Measurements from ENCODE around the gene NPHS1. TPM values are rescaled to one million over a fixed set of nuclear protein-coding genes. Genes with fewer than 3 reads are reported as not detected.
"Not testable (repeated sequence)": the region's sequence is repeated elsewhere in the genome, so short reads cannot be mapped to it uniquely, and the experiment has no call there.

Gene NPHS1
- total and polyA plus RNA-seq, 4 donors = 0.30 to 2.1 (median 1.2) TPM

DNA sequence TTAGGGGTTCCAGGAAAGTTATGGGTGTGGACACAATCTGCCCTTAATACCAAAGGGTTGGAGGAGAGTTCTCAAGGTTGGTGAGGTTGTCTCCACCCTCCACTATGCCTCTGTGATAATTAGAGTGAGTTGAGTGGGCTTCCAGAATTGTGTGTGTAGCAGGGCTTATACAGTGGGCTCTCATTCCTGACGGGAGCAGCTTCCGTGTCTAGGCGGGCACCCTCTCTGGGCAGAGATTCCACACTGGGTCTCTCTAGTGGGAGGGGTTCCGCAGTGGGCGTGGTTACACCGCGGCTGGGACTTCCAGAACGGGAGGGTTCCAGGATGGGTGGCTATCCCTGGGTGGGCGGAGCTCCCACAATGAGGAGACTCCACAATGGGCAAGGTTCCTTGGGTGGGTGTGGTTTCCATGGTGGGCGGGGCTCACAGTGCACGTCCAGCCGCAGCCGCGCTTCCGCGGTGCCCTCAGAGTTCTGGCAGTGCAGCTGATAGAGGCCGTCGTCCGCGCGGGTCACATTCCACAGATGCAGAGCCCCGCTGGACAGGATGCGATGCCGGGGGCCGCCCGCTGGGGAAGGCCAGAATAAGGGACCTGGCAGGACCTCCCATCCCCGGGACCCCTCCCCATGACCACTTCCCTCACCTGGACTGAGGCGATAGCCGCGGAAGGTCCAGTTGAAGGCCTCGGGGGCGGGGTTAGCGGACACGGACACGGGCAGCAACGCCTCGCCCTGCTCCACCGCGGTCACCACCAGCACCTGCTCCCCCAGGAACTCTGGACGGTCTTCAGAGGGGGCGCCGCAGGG, 8.4 kb downstream of the NPHS1 start:
- Histone ChIP-seq H3K36me3 (ENCODE audit: control insufficient read depth, insufficient read depth, low read length) (no peaks in the 10 kb centered on the region), H3K4me3 (ENCODE audit: low read depth, low read length) (no peak overlapping the region), H3K27ac (ENCODE audit: low read depth, low read length) (no peak overlapping the region), H3K4me1 (ENCODE audit: control insufficient read depth, insufficient read depth, low read length) (peaks cover 21% of the 10 kb centered on the region), H3K9me3 (ENCODE audit: control insufficient read depth, insufficient read depth, low read length) (peaks cover under 1% of the 10 kb centered on the region), H3K27me3 (ENCODE audit: control insufficient read depth, insufficient read depth, low read length) (peaks cover 43% of the 10 kb centered on the region)
- WGBS (ENCODE audit: insufficient coverage) = 7% methylated on average over 39 of the region's 42 CpGs
- DNase-seq (ENCODE audit: low read depth in 4 of 6, low spot score in 6 of 6) = peak in 1 of 6 donors; percentile 14

DNA sequence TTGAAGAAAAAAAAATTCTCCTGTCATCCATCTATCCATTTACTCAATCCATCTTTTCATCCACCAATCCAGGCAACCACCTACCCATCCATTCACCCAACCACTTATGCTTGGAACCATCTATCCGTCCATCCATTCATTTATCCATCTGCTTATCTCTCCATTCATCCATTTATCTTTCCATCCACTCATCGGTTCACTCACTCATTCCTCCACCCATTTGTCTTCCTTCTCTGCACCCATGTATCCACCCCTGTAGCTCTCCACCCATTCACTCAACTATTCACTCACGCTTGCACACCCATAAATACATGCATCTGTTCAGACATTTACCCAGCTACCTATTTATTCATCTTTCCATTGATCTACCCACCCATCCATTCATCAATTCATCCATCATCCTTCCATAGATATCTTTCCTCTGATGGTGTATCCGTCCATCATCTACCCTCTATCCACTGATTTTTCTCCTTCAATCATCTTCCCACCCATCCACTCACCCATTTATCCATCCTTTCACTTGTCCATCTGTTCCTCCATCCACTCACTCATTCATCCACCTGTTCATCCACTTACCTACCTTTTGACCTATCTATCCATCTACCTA, 9.5 kb downstream of the NPHS1 start:
- H3K4me3 ChIP-seq (ENCODE audit: low read depth, low read length) = no peak overlapping the region
- WGBS (ENCODE audit: insufficient coverage) = 89% methylated on average over 4 of the region's 4 CpGs
- peaks cover 2% of the 10 kb centered on the region for H3K9me3 ChIP-seq (ENCODE audit: control insufficient read depth, insufficient read depth, low read length)
- no peaks in the 10 kb centered on the region for H3K36me3 ChIP-seq (ENCODE audit: control insufficient read depth, insufficient read depth, low read length)
- no peak for DNase-seq (ENCODE audit: low read depth in 4 of 6, low spot score in 6 of 6)
- no peak overlapping the region for H3K27ac ChIP-seq (ENCODE audit: low read depth, low read length)
- H3K27me3 ChIP-seq (ENCODE audit: control insufficient read depth, insufficient read depth, low read length) = peaks cover 41% of the 10 kb centered on the region
- peaks cover 21% of the 10 kb centered on the region for H3K4me1 ChIP-seq (ENCODE audit: control insufficient read depth, insufficient read depth, low read length)

DNA sequence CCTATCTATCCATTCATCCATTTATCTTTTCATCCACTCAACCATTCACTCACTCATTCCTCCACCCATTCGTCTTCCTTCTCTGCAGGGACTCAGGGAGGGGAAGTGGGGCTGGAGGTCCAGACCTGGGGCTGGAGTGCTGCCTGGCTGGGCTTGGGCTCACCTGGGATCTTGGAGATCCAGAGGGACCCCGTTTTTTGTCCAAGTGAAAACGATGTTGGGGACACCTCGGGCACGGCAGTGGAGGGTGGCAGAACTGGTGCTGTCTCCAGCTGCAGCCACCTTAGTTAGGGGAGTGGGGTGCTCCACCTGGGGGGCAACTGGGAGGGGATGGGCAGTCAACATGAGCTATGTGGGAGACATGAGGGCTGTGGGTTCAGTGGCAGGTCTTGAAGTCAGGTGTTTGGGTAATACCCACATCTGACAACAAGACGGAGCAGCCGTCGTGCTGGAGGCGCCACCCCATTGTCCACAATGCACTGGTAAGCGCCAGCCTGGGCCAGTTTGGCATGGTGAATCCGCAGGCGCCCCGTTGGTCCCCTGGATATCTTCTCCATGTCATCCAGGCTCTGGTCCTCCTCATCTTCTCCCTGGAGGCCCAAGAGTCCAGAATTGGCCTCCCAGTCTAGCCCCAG, 10.2 kb downstream of the NPHS1 start:
- DNase-seq (ENCODE audit: low read depth in 4 of 6, low spot score in 6 of 6) = no peak
- Histone ChIP-seq H3K4me3 (ENCODE audit: low read depth, low read length) (no peak overlapping the region), H3K4me1 (ENCODE audit: control insufficient read depth, insufficient read depth, low read length) (peaks cover 21% of the 10 kb centered on the region), H3K36me3 (ENCODE audit: control insufficient read depth, insufficient read depth, low read length) (no peaks in the 10 kb centered on the region), H3K27me3 (ENCODE audit: control insufficient read depth, insufficient read depth, low read length) (peaks cover 40% of the 10 kb centered on the region), H3K9me3 (ENCODE audit: control insufficient read depth, insufficient read depth, low read length) (peaks cover 2% of the 10 kb centered on the region), H3K27ac (ENCODE audit: low read depth, low read length) (no peak overlapping the region)
- 83% methylated on average over 12 of the region's 13 CpGs for WGBS (ENCODE audit: insufficient coverage)

DNA sequence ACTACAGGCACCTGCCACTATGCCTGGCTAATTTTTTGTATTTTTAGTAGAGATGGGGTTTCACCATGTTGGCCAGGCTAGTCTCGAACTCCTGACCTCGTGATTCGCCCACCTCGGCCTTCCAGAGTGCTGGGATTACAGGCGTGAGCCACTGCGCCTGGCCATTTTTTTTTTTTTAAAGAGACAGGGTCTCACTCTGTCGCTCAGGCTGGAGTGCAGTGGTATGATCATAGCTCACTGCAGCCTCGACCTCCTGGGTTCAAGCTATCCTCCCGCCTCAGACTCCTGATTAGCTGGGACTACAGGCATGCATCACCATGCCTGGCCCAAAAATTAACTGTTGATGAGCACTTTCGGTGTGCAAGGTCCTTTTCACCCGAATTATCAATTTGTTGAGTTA, 16.2 kb downstream of the NPHS1 start:
- DNase-seq (ENCODE audit: low read depth in 4 of 6, low spot score in 6 of 6); H3K4me1 ChIP-seq (ENCODE audit: control insufficient read depth, insufficient read depth, low read length); H3K36me3 ChIP-seq (ENCODE audit: control insufficient read depth, insufficient read depth, low read length); H3K27me3 ChIP-seq (ENCODE audit: control insufficient read depth, insufficient read depth, low read length); H3K27ac ChIP-seq (ENCODE audit: low read depth, low read length); H3K4me3 ChIP-seq (ENCODE audit: low read depth, low read length); H3K9me3 ChIP-seq (ENCODE audit: control insufficient read depth, insufficient read depth, low read length): not testable (repeated sequence)
- WGBS (ENCODE audit: insufficient coverage) = 57% methylated on average over 10 of the region's 11 CpGs

DNA sequence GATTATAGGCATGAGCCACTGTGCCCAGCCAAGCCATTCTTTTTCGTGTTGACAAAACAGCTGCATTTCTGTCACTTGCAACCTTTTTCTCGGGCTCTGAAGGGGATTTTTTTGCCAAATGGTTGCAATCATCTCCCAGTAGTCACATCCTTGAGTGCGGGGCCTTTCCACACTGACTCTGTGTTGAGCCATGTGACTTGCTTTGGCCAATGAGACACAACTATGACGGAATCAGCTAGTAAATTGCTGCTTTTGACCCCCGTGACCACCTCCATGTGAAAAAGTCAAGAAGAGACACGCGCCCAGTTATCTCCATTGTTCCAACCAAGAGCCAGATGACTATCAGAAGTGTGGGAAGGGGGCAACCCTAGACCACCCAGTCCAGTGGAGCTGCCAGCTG, 18.3 kb downstream of the NPHS1 start:
- WGBS (ENCODE audit: insufficient coverage) = 56% methylated on average over 7 of the region's 7 CpGs
- no peak overlapping the region for H3K27ac ChIP-seq (ENCODE audit: low read depth, low read length)
- peaks cover 2% of the 10 kb centered on the region for H3K9me3 ChIP-seq (ENCODE audit: control insufficient read depth, insufficient read depth, low read length)
- H3K36me3 ChIP-seq (ENCODE audit: control insufficient read depth, insufficient read depth, low read length) = no peaks in the 10 kb centered on the region
- H3K4me1 ChIP-seq (ENCODE audit: control insufficient read depth, insufficient read depth, low read length) = no peaks in the 10 kb centered on the region
- peak in 1 of 6 donors; percentile 8 for DNase-seq (ENCODE audit: low read depth in 4 of 6, low spot score in 6 of 6)
- H3K4me3 ChIP-seq (ENCODE audit: low read depth, low read length) = no peak overlapping the region
- peaks cover 9% of the 10 kb centered on the region for H3K27me3 ChIP-seq (ENCODE audit: control insufficient read depth, insufficient read depth, low read length)

DNA sequence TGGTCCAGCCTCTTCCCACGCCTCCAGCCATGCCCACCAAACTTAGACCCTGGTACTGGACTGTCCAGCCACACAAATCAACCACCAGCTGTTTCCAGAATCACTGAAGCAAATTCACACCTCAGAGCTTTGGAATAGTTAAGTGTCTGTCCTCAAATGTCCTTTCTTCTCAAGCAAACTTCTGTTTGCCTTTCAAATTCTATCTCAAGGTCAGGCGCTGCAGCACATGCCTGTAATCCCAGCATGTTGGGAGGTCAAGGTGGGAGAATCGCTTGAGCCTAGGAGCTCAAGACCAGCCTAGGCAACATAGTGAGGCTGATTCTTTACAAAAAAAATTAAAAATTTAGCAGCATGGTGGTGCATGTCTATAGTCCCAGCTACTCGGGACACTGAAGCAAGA, 20.2 kb downstream of the NPHS1 start:
- 59% methylated on average over 2 of the region's 4 CpGs for WGBS (ENCODE audit: insufficient coverage)

DNA sequence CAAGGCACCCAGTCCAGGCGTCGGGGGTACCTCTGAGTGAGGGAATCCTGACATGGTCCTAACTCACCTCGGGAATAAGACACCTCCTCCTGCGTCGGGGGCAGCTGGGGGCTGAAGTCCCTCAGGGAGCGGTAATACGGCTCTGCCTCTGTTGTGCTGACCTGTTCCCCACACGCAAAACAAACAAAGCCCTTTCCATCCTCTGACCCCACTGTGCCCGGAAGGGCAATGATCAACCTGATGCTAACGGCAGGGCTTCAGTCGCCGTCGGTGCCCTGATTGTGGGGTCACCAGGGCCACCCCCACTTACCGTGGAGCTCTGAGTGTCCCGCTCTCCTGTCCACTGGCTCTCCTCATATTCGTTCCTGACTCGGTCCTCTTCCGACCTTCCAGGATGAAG, 21.3 kb downstream of the NPHS1 start:
- peaks cover 9% of the 10 kb centered on the region for H3K27me3 ChIP-seq (ENCODE audit: control insufficient read depth, insufficient read depth, low read length)
- no peaks in the 10 kb centered on the region for H3K4me1 ChIP-seq (ENCODE audit: control insufficient read depth, insufficient read depth, low read length)
- WGBS (ENCODE audit: insufficient coverage) = 74% methylated on average over 10 of the region's 18 CpGs
- no peak overlapping the region for H3K27ac ChIP-seq (ENCODE audit: low read depth, low read length)
- no peak for DNase-seq (ENCODE audit: low read depth in 4 of 6, low spot score in 6 of 6)
- H3K4me3 ChIP-seq (ENCODE audit: low read depth, low read length) = no peak overlapping the region
- H3K36me3 ChIP-seq (ENCODE audit: control insufficient read depth, insufficient read depth, low read length) = no peaks in the 10 kb centered on the region
- no peaks in the 10 kb centered on the region for H3K9me3 ChIP-seq (ENCODE audit: control insufficient read depth, insufficient read depth, low read length)

More for the DNA sequence above, 20.2 kb downstream of the NPHS1 start:
- Histone ChIP-seq H3K9me3 (ENCODE audit: control insufficient read depth, insufficient read depth, low read length) (no peaks in the 10 kb centered on the region), H3K27me3 (ENCODE audit: control insufficient read depth, insufficient read depth, low read length) (peaks cover 9% of the 10 kb centered on the region), H3K36me3 (ENCODE audit: control insufficient read depth, insufficient read depth, low read length) (no peaks in the 10 kb centered on the region), H3K4me1 (ENCODE audit: control insufficient read depth, insufficient read depth, low read length) (no peaks in the 10 kb centered on the region), H3K27ac (ENCODE audit: low read depth, low read length) (no peak overlapping the region), H3K4me3 (ENCODE audit: low read depth, low read length) (no peak overlapping the region)
- DNase-seq (ENCODE audit: low read depth in 4 of 6, low spot score in 6 of 6) = no peak

DNA sequence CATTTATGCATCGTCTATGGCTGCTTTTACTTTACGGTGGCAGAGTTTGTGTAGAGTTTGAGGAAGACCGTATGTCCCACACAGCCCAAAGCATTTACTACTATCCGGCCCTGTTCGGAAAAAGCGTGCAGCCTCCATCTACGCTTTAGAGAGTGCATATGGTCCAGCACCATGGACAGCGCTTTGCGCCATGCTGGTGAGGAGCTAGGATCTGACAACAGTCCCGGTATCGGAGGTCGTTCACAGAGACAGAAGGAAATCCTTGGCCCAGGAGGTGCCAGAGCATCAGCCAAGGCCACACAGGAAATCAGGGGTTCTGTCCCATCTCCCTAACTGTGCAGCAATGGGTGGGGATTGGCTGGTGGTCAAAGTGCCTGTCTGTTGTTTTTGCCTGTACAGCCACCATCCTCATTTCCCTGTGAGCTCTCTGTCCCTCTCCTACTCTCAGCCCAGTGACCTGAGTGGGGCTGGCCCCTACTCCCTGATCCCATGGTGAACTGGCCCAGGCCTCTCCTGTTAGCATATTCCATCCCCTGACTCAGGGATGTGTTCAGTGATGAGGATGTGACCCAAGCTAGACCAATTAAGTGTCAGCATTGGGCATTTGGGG, 23.5 kb downstream of the NPHS1 start:
- DNase-seq (ENCODE audit: low read depth in 4 of 6, low spot score in 6 of 6) = peak; percentile 15 to 81 (median 46)
- Histone ChIP-seq H3K4me1 (ENCODE audit: control insufficient read depth, insufficient read depth, low read length) (no peaks in the 10 kb centered on the region), H3K27me3 (ENCODE audit: control insufficient read depth, insufficient read depth, low read length) (peaks cover 9% of the 10 kb centered on the region), H3K36me3 (ENCODE audit: control insufficient read depth, insufficient read depth, low read length) (no peaks in the 10 kb centered on the region), H3K9me3 (ENCODE audit: control insufficient read depth, insufficient read depth, low read length) (no peaks in the 10 kb centered on the region), H3K4me3 (ENCODE audit: low read depth, low read length) (no peak overlapping the region), H3K27ac (ENCODE audit: low read depth, low read length) (no peak overlapping the region)
- 14% methylated on average over 9 of the region's 12 CpGs for WGBS (ENCODE audit: insufficient coverage)

DNA sequence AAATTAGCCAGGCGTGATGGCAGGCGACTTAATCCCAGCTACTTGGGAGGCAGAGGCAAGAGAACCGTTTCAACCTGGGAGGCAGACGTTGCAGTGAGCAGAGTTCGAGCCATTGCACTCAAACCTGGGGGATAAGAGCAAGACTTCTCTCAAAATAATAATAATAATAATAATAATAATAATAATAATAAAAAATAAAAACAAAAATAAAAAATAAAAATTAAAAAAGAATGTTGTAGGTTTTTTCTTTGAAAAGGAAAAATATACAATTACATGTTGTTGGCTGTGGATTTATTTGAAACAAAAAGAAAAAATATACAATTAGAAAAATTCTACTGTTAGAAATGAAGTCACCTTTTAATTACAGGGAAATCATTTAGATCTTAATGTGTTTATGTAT, 28.2 kb downstream of the NPHS1 start:
- no peaks in the 10 kb centered on the region for H3K4me1 ChIP-seq (ENCODE audit: control insufficient read depth, insufficient read depth, low read length)
- H3K27me3 ChIP-seq (ENCODE audit: control insufficient read depth, insufficient read depth, low read length) = no peaks in the 10 kb centered on the region
- H3K36me3 ChIP-seq (ENCODE audit: control insufficient read depth, insufficient read depth, low read length) = no peaks in the 10 kb centered on the region
- DNase-seq (ENCODE audit: low read depth in 4 of 6, low spot score in 6 of 6) = no peak
- H3K27ac ChIP-seq (ENCODE audit: low read depth, low read length) = no peak overlapping the region
- H3K4me3 ChIP-seq (ENCODE audit: low read depth, low read length) = no peak overlapping the region
- no peaks in the 10 kb centered on the region for H3K9me3 ChIP-seq (ENCODE audit: control insufficient read depth, insufficient read depth, low read length)
- no CpG with 5 or more reads among the region's 5 CpGs for WGBS (ENCODE audit: insufficient coverage)
